Adrenal gland (tissue), 12 donors: ENCODE data around the gene RNASE4. TPM values are rescaled to one million over a fixed set of nuclear protein-coding genes. Genes with fewer than 3 reads are reported as not detected.

Experiments
- DNase-seq, 7 donors: peaks; one replicate each; pipeline ENCODE4 v3.0.0-alpha.2; 2019 to 2020
- H3K27ac ChIP-seq, 5 donors: fragments of 200-600 bp; sonication (generic) in 4 of 5; 1 replicate in 3 of 5; 2 replicates in 2 of 5; pipeline versions ENCODE4 v1.5.1 to v1.8.0; 2016 to 2020; ENCODE audit warnings: mild to moderate bottlenecking in 1 of 5
- H3K27me3 ChIP-seq: fragments of 200-600 bp; 2 replicates; pipeline ENCODE4 v1.8.0; 2021
- H3K36me3 ChIP-seq, 2 donors: fragments of 200-600 bp; replicated peaks in 1 of 2; 1 replicate in 1 of 2; 2 replicates in 1 of 2; pipeline versions ENCODE4 v1.5.1 to v1.8.0; 2018 to 2022
- H3K4me1 ChIP-seq, 2 donors: fragments of 200-600 bp; replicated peaks in 1 of 2; 1 replicate in 1 of 2; 2 replicates in 1 of 2; pipeline versions ENCODE4 v1.5.1 to v1.8.0; 2018 to 2021
- H3K4me3 ChIP-seq, 4 donors: fragments of 200-600 bp; sonication (generic) in 3 of 4; one replicate each; pipeline ENCODE4 v1.5.1; 2016 to 2018
- H3K9me3 ChIP-seq, 3 donors: fragments of 200-600 bp; sonication (generic) in 1 of 3; replicated peaks in 1 of 3; 1 replicate in 2 of 3; 2 replicates in 1 of 3; pipeline versions ENCODE4 v1.5.1 to v1.8.0; 2016 to 2021
- POLR2A ChIP-seq, 2 donors: fragments of 450-650 bp; IDR thresholded peaks; one replicate each; pipeline ENCODE4 v1.6.1; 2017; ENCODE audit warnings: antibody characterized with exemption in 2 of 2, mild to moderate bottlenecking in 2 of 2, moderate library complexity in 1 of 2
- WGBS, 4 donors: extraction: QIAGEN DNeasy Blood & Tissue Kit in 2 of 4; methylation state at CpG; one replicate each; pipeline versions ENCODE4 v1.1.5 to v1.1.7; 2013 to 2017; 5-methylcytosine and 5-hydroxymethylcytosine counted together
- intact Hi-C, 2 donors: fragments of 100-400 bp; cut with DNase I; formaldehyde crosslinking; loops; one replicate each; pipeline versions ENCODE4 v1.14.1 to v1.15.0; 2022 to 2023
- polyA plus RNA-seq, 3 donors: library from polyadenylated mRNA; stranded (reverse); fragments of 200-250 nt in 2 of 3; fragments of 350-450 nt in 1 of 3; fragmentation: Illumina TruSeq in 1 of 3; extraction: RNeasy Lipid Tissue Mini Kit (QIAGEN cat#74804) in 1 of 3; gene quantifications; one replicate each; pipeline ENCODE4 v1.2.3, GENCODE V29; 2013 to 2014
- small RNA-seq, 2 donors: library from RNA; depleted of rRNA; stranded (forward); fragments of <200 nt; gene quantifications; one replicate each; pipeline ENCODE3, GENCODE V24; 2016
- total RNA-seq, 9 donors: library from RNA; depleted of rRNA in 4 of 9; stranded (reverse); fragments of >200 nt in 4 of 9; fragments of 120-200 nt in 1 of 9; fragmentation: NEBNext Ultra II Directional in 1 of 9; extraction: Animal tissue kit (Norgen Biotek cat#: 25700) in 1 of 9; gene quantifications; one replicate each; pipeline versions ENCODE4 v1.1.0 to v1.2.4, GENCODE V29; 2013 to 2023
- TF ChIP-seq, protein P1 (sequence below), 6 experiments: fragments of 450-650 bp in 4 of 6; fragments of 200-600 bp in 2 of 6; sonication (generic) in 1 of 6; IDR thresholded peaks; 1 replicate in 5 of 6; 2 replicates in 1 of 6; pipeline versions ENCODE4 v1.5.1 to v1.8.0; 2016 to 2021; ENCODE audit warnings: antibody characterized with exemption in 6 of 6, mild to moderate bottlenecking in 2 of 6, moderate library complexity in 1 of 6
- donor health status: healthy with polysubstance abuse.
- donor health status: Bipolar disorder and iron deficiency.
- donor health status: DM: yes; HTN: yes; CAD: no.
- donor health status: DM: no; HTN: no; CAD: no.
- donor health status: DM: no; HTN: no; CAD: no.
- donor health status: DM: yes; HTN: yes; CAD: no.

The RNASE4 gene
- total and polyA plus RNA-seq, 12 donors = 1.2 to 24.9 (median 7.8) TPM

DNA sequence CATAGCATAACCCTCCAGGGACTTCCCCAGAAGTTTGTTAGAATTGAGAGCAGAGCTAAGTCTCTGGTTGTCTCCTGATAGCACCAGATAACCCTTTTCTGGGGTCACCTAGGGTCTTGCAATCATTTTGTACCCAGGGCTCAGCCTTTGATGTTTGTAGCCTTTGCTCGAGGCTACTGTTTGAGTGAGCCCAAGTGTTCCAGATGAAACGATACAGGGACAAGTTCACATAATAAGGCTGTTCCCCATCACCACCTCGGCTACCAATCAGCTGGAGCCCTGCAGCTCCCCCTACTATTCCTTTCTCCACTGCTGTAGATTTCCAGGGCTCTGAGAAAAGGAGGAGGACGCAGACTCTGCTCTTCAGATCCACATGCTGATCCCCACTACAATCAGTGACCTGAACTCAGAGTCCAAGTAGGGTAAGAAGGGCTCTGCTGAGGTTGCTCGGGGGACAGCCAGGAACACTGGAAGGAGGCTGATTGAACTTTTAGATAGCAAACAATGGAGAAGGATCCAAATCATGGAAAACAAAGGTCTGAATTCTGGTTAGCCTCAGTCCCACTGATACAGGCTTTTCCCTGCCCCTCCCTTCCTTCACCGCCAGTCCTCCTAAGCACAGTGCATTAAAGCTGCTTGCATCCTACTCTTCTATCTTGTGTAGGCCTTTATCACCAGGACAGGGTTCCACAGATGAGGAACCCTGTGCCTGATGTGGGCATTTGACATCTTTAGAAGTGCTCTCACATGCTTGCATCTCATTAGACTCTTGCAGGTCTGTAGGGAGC lies 61.4 kb downstream of the RNASE4 start, which contains the start of gene EDDM3A:
Gene EDDM3A (plus strand): TSS at position 317 of the 788 bp plus-strand sequence. CDS start 1,694 bp downstream, outside the sequence.
- TF ChIP-seq, protein P1, sequence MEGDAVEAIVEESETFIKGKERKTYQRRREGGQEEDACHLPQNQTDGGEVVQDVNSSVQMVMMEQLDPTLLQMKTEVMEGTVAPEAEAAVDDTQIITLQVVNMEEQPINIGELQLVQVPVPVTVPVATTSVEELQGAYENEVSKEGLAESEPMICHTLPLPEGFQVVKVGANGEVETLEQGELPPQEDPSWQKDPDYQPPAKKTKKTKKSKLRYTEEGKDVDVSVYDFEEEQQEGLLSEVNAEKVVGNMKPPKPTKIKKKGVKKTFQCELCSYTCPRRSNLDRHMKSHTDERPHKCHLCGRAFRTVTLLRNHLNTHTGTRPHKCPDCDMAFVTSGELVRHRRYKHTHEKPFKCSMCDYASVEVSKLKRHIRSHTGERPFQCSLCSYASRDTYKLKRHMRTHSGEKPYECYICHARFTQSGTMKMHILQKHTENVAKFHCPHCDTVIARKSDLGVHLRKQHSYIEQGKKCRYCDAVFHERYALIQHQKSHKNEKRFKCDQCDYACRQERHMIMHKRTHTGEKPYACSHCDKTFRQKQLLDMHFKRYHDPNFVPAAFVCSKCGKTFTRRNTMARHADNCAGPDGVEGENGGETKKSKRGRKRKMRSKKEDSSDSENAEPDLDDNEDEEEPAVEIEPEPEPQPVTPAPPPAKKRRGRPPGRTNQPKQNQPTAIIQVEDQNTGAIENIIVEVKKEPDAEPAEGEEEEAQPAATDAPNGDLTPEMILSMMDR (IDR thresholded peaks at IDR 0.05) = no peak
- TF ChIP-seq POLR2A (IDR thresholded peaks at IDR 0.05) = no peak
- Histone ChIP-seq H3K4me3 (no peak within 1 kb of the TSS), H3K27ac (no peak within 1 kb of the TSS), H3K4me1 (no peaks in the 10 kb centered on the region), H3K36me3 (no peaks in the 10 kb centered on the region), H3K27me3 (no peaks in the 10 kb centered on the region), H3K9me3 (no peaks in the 10 kb centered on the region)
- intact Hi-C loops = no loop called here
- 70 to 81% (median 73%) methylated on average over 5 to 6 of the region's 6 CpGs for WGBS, 4 donors
- DNase-seq = no peak

DNA sequence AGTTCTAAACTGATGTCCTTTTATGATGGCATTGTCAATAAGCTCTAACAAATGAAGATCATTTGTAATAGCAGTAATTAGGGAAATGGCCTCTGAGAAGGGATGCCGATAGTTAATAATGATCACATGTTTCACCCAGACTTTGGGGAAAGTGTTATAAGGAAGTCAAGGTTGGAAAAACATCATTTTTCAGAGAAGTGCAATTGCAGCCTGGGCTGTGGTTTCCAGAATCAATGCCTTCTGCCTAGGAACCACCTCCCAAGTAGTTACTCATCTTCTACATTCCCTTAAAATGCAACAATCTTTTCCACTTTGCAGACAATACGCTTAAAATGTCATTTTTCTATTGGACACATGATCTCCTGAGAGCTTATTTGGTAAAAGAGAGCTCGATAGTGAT lies 62.2 kb downstream of the RNASE4 start:
- Histone ChIP-seq H3K4me3 (no peak overlapping the region), H3K4me1 (no peaks in the 10 kb centered on the region), H3K36me3 (no peaks in the 10 kb centered on the region), H3K9me3 (no peaks in the 10 kb centered on the region), H3K27ac (no peak overlapping the region), H3K27me3 (no peaks in the 10 kb centered on the region)
- TF ChIP-seq, protein P1 (IDR thresholded peaks at IDR 0.05) = no peak
- DNase-seq = no peak
- WGBS, 4 donors = 57 to 82% (median 74%) methylated on average over 3 of the region's 3 CpGs
- intact Hi-C loops = no loop called here

DNA sequence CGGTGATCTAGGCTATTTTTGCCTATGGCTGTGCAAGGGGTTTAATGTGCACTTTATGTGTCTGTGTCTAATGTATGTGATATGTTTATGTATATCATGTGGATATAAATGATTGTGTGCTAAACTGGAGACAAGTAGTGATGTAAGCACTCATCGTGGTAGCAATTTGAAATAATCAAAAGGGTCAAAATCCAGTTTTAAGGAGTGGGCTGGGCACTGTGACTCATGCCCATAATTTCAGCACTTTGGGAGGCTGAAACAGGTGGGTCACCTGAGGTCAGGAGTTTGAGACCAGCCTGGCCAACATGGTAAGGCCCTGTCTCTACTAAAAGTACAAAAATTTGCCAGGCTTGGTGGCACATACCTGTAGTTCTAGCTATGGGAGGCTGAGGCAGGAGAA lies 64.1 kb downstream of the RNASE4 start:
- H3K9me3 ChIP-seq = no peaks in the 10 kb centered on the region
- no peak overlapping the region for H3K4me3 ChIP-seq
- WGBS, 4 donors = 76 to 84% (median 83%) methylated on average over 2 of the region's 2 CpGs
- intact Hi-C loops = no loop called here
- TF ChIP-seq, protein P1 (IDR thresholded peaks at IDR 0.05) = no peak
- H3K36me3 ChIP-seq = no peaks in the 10 kb centered on the region
- H3K27ac ChIP-seq = no peak overlapping the region
- no peaks in the 10 kb centered on the region for H3K4me1 ChIP-seq
- no peak for DNase-seq
- no peaks in the 10 kb centered on the region for H3K27me3 ChIP-seq

DNA sequence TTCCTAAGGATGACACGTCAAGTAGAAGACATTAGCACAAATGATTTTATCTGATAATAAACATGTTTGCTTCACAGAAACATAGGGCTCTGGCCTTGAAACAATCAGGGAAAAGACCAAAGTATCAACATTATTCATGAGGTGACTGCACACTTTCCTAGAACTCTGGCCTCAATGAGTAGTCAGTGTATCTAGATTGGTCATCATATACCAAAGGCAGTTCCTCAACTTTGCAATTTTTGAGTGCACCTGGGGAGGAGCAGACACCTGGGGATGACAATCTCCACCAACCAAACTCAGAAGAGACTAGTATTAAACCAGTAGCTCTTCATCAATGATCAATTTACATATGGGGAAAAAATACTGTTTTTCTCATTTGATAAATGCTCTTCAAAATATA lies 65.8 kb downstream of the RNASE4 start:
- Histone ChIP-seq H3K9me3 (no peaks in the 10 kb centered on the region), H3K4me1 (no peaks in the 10 kb centered on the region), H3K36me3 (no peaks in the 10 kb centered on the region), H3K4me3 (no peak overlapping the region), H3K27ac (no peak overlapping the region), H3K27me3 (no peaks in the 10 kb centered on the region)
- TF ChIP-seq, protein P1 (IDR thresholded peaks at IDR 0.05) = no peak
- TF ChIP-seq POLR2A (IDR thresholded peaks at IDR 0.05) = no peak
- 25 to 61% (median 51%) methylated on average over 1 of the region's 1 CpG for WGBS, 4 donors
- intact Hi-C loops = no loop called here
- no peak for DNase-seq

Small RNAs within 50 kb of the gene (small RNA-seq; reads per million reads assigned to genes)
- gene RF00019 = 0 reads per million in 2 donors

Other genes with a start within 250 kb of the RNASE4 start
- under 1 TPM in 8 of 9 donors, not detected in 1; 0.18 to 0.95 (median 0.37) TPM for gene KLHL33, start 248.4 kb upstream of the RNASE4 start, total RNA-seq
- gene KLHL33, start 248.4 kb upstream of the RNASE4 start, polyA plus RNA-seq = under 1 TPM; 0.13 to 0.64 (median 0.17) TPM
- 10 to 100 TPM; 25.0 to 57.2 (median 37.4) TPM for gene OSGEP, start 229.7 kb upstream of the RNASE4 start, total RNA-seq
- gene OSGEP, start 229.7 kb upstream of the RNASE4 start, polyA plus RNA-seq = 100 to 1,000 TPM in 2 of 3 donors, 10 to 100 TPM in 1; 31.8 to 102 (median 102) TPM
- gene APEX1, start 229.3 kb upstream of the RNASE4 start, total RNA-seq = 100 to 1,000 TPM in 8 of 9 donors, 10 to 100 TPM in 1; 98.4 to 206 (median 165) TPM
- gene APEX1, start 229.3 kb upstream of the RNASE4 start, polyA plus RNA-seq = 100 to 1,000 TPM in 2 of 3 donors, 10 to 100 TPM in 1; 94.1 to 304 (median 125) TPM
- 10 to 100 TPM; 10.6 to 60.1 (median 28.6) TPM for gene PIP4P1, start 223.1 kb upstream of the RNASE4 start, total RNA-seq
- gene PIP4P1, start 223.1 kb upstream of the RNASE4 start, polyA plus RNA-seq = 10 to 100 TPM; 31.9 to 37.6 (median 36.3) TPM
- gene PNP, start 215.2 kb upstream of the RNASE4 start, total RNA-seq = 10 to 100 TPM in 7 of 9 donors, 1 to 10 TPM in 2; 5.4 to 57.5 (median 17.4) TPM
- gene PNP, start 215.2 kb upstream of the RNASE4 start, polyA plus RNA-seq = 100 to 1,000 TPM in 1 of 3 donors, 10 to 100 TPM in 2; 14.3 to 101 (median 25.6) TPM
- gene RNASE10, start 179.0 kb upstream of the RNASE4 start, total RNA-seq = under 1 TPM in 5 of 9 donors, not detected in 4; 0.21 to 0.75 (median 0.58) TPM
- gene RNASE10, start 179.0 kb upstream of the RNASE4 start, polyA plus RNA-seq = under 1 TPM in 2 of 3 donors, not detected in 1; 0.30 to 0.32 TPM
- gene RNASE9, start 123.5 kb upstream of the RNASE4 start, total RNA-seq = not detected
- not detected for gene RNASE9, start 123.5 kb upstream of the RNASE4 start, polyA plus RNA-seq
- gene RNASE11, start 96.6 kb upstream of the RNASE4 start, total RNA-seq = under 1 TPM in 1 of 9 donors, not detected in 8; 0.11 TPM
- gene RNASE11, start 96.6 kb upstream of the RNASE4 start, polyA plus RNA-seq = under 1 TPM in 1 of 3 donors, not detected in 2; 0.57 TPM
- not detected for gene RNASE12, start 93.2 kb upstream of the RNASE4 start, total RNA-seq
- gene RNASE12, start 93.2 kb upstream of the RNASE4 start, polyA plus RNA-seq = not detected
- not detected for gene OR6S1, start 42.9 kb upstream of the RNASE4 start, total RNA-seq
- gene OR6S1, start 42.9 kb upstream of the RNASE4 start, polyA plus RNA-seq = not detected
- 10 to 100 TPM in 1 of 9 donors, 1 to 10 TPM in 7, under 1 TPM in 1; 0.78 to 12.0 (median 3.6) TPM for gene ANG, start 4.2 kb downstream of the RNASE4 start, total RNA-seq
- 1 to 10 TPM; 1.8 to 10.0 (median 3.7) TPM for gene ANG, start 4.2 kb downstream of the RNASE4 start, polyA plus RNA-seq
- not detected for gene EDDM3A, start 61.3 kb downstream of the RNASE4 start, total RNA-seq
- gene EDDM3A, start 61.3 kb downstream of the RNASE4 start, polyA plus RNA-seq = not detected
- gene EDDM3B, start 83.8 kb downstream of the RNASE4 start, total RNA-seq = not detected
- not detected for gene EDDM3B, start 83.8 kb downstream of the RNASE4 start, polyA plus RNA-seq
- gene RNASE6, start 96.7 kb downstream of the RNASE4 start, total RNA-seq = 10 to 100 TPM in 8 of 9 donors, 1 to 10 TPM in 1; 4.5 to 61.0 (median 22.3) TPM
- 10 to 100 TPM in 1 of 3 donors, 1 to 10 TPM in 2; 5.9 to 17.9 (median 7.2) TPM for gene RNASE6, start 96.7 kb downstream of the RNASE4 start, polyA plus RNA-seq
- gene RNASE1, start 118.3 kb downstream of the RNASE4 start, total RNA-seq = 1,000 to 10,000 TPM in 2 of 9 donors, 100 to 1,000 TPM in 7; 103 to 2,068 (median 604) TPM
- gene RNASE1, start 118.3 kb downstream of the RNASE4 start, polyA plus RNA-seq = 100 to 1,000 TPM; 170 to 424 (median 388) TPM
- gene RNASE3, start 206.8 kb downstream of the RNASE4 start, total RNA-seq = under 1 TPM in 2 of 9 donors, not detected in 7; 0.54 to 0.81 TPM
- 1 to 10 TPM in 1 of 3 donors, under 1 TPM in 2; 0.31 to 1.2 (median 0.64) TPM for gene RNASE3, start 206.8 kb downstream of the RNASE4 start, polyA plus RNA-seq